SK-N-SH treated with all-trans-retinoic acid at 6 μM for 48 hours (cell line): Measurements from ENCODE around the gene PRMT1.
A peak's percentile ranks its signal among the peaks of the same experiment; 100 is the strongest.

ENCODE experiments used
- ATAC-seq: fragments of 200-7000 bp; cut with Tn5 transposase; 3 replicates; pipeline ENCODE4 v1.9.1; 2020; ENCODE audit warnings: mild to moderate bottlenecking, moderate library complexity
- ARNTL ChIP-seq: fragments of 450-650 bp; formaldehyde crosslinking; IDR thresholded peaks from 2 replicates; pipeline ENCODE4 v1.5.0; 2020; ENCODE audit warnings: low read depth, mild to moderate bottlenecking, moderate library complexity, borderline replicate concordance
- BACH2 ChIP-seq: fragments of 250-450 bp; sonication (Bioruptor Pico); IDR thresholded peaks from 2 replicates; pipeline ENCODE4 v1.9.0; 2021; ENCODE audit warnings: mild to moderate bottlenecking, borderline replicate concordance
- GLIS3 ChIP-seq: fragments of 250-450 bp; sonication (Bioruptor Pico); IDR thresholded peaks from 2 replicates; pipeline ENCODE4 v1.5.0; 2020; ENCODE audit warnings: mild to moderate bottlenecking, moderate library complexity
- ISL1 ChIP-seq: fragments of 250-450 bp; sonication (Bioruptor Pico); IDR thresholded peaks from 2 replicates; pipeline ENCODE4 v2.1.2; 2022; ENCODE audit warnings: mild to moderate bottlenecking, moderate library complexity
- OSR1 ChIP-seq: fragments of 250-450 bp; sonication (Bioruptor Pico); IDR thresholded peaks from 2 replicates; pipeline ENCODE4 v1.8.0; 2022; ENCODE audit warnings: moderate library complexity, mild to moderate bottlenecking, inconsistent platforms
- PPARA ChIP-seq: fragments of 250-450 bp; sonication (Bioruptor Pico); IDR thresholded peaks from 2 replicates; pipeline ENCODE4 v1.5.0; 2020; ENCODE audit warnings: mild to moderate bottlenecking, borderline replicate concordance
- RARB ChIP-seq: fragments of 250-450 bp; sonication (Bioruptor Pico); IDR thresholded peaks from 2 replicates; pipeline ENCODE4 v1.8.0; 2021; ENCODE audit warnings: mild to moderate bottlenecking, moderate library complexity
- SNAI2 ChIP-seq: fragments of 250-450 bp; sonication (Bioruptor Pico); IDR thresholded peaks from 2 replicates; pipeline ENCODE4 v1.5.0; 2020; ENCODE audit warnings: mild to moderate bottlenecking, moderate library complexity
- TCF4 ChIP-seq: fragments of 250-450 bp; sonication (Bioruptor Pico); IDR thresholded peaks from 2 replicates; pipeline ENCODE4 v1.8.0; 2021; ENCODE audit warnings: mild to moderate bottlenecking, moderate library complexity, borderline replicate concordance
- TOX ChIP-seq: fragments of 250-450 bp; sonication (Bioruptor Pico); IDR thresholded peaks from 2 replicates; pipeline ENCODE4 v1.8.0; 2021; ENCODE audit warnings: mild to moderate bottlenecking, moderate library complexity, borderline replicate concordance
- TSHZ2 ChIP-seq: fragments of 250-450 bp; sonication (Bioruptor Pico); IDR thresholded peaks from 2 replicates; pipeline ENCODE4 v1.5.0; 2020; ENCODE audit warnings: mild to moderate bottlenecking, moderate library complexity
- ZC3H10 ChIP-seq: fragments of 250-450 bp; sonication (Bioruptor Pico); IDR thresholded peaks from 2 replicates; pipeline ENCODE4 v1.5.1; 2021; ENCODE audit warnings: mild to moderate bottlenecking, moderate library complexity
- ZFP3 ChIP-seq: fragments of 250-450 bp; sonication (Bioruptor Pico); IDR thresholded peaks from 2 replicates; pipeline ENCODE4 v1.5.0; 2020; ENCODE audit warnings: mild to moderate bottlenecking, moderate library complexity
- ZFP30 ChIP-seq: fragments of 450-650 bp; formaldehyde crosslinking; IDR thresholded peaks from 2 replicates; pipeline ENCODE4 v1.5.0; 2022; ENCODE audit warnings: mild to moderate bottlenecking, moderate library complexity
- ZNF565 ChIP-seq: fragments of 450-650 bp; formaldehyde crosslinking; conservative IDR thresholded peaks from 2 replicates; pipeline ENCODE4 v1.5.0; 2020; ENCODE audit warnings: low read depth, mild to moderate bottlenecking, moderate library complexity
- TF ChIP-seq, protein P1 (sequence below): fragments of 250-450 bp; sonication (Bioruptor Pico); IDR thresholded peaks from 2 replicates; pipeline ENCODE4 v1.8.0; 2021; ENCODE audit warnings: low read depth, mild to moderate bottlenecking, moderate library complexity, borderline replicate concordance
- TF ChIP-seq, protein P2 (sequence below): fragments of 250-450 bp; sonication (Bioruptor Pico); IDR thresholded peaks from 2 replicates; pipeline ENCODE4 v1.5.1; 2020; ENCODE audit warnings: low read depth, mild to moderate bottlenecking, moderate library complexity
- TF ChIP-seq, protein P3 (sequence below): fragments of 250-450 bp; sonication (Bioruptor Pico); IDR thresholded peaks from 2 replicates; pipeline ENCODE4 v1.8.0; 2020; ENCODE audit warnings: mild to moderate bottlenecking, moderate library complexity, borderline replicate concordance
- TF ChIP-seq, protein P4 (sequence below): fragments of 250-450 bp; sonication (Bioruptor Pico); IDR thresholded peaks from 2 replicates; pipeline ENCODE4 v1.5.1; 2021; ENCODE audit warnings: mild to moderate bottlenecking, moderate library complexity

Gene PRMT1

GRCh38 chr19:49689133-49690078 is 12.3 kb downstream of the PRMT1 start, which contains the start of gene ADM5:
Gene ADM5, plus strand, starts transcription at chr19:49689594. Its CDS starts 244 bp downstream, at chr19:49689838.
- TF ChIP-seq, protein P1, sequence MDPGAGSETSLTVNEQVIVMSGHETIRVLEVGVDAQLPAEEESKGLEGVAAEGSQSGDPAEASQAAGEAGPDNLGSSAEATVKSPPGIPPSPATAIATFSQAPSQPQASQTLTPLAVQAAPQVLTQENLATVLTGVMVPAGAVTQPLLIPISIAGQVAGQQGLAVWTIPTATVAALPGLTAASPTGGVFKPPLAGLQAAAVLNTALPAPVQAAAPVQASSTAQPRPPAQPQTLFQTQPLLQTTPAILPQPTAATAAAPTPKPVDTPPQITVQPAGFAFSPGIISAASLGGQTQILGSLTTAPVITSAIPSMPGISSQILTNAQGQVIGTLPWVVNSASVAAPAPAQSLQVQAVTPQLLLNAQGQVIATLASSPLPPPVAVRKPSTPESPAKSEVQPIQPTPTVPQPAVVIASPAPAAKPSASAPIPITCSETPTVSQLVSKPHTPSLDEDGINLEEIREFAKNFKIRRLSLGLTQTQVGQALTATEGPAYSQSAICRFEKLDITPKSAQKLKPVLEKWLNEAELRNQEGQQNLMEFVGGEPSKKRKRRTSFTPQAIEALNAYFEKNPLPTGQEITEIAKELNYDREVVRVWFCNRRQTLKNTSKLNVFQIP (CRISPR knock-in tag): no peak
- TF ChIP-seq GLIS3 (no peak), ZC3H10 (no peak), OSR1 (CRISPR knock-in tag) (no peak), ZFP3 (CRISPR knock-in tag) (no peak), TOX (CRISPR knock-in tag) (no peak), RARB (CRISPR knock-in tag) (no peak), ARNTL (CRISPR knock-in tag) (no peak), ISL1 (CRISPR knock-in tag) (no peak), ZFP30 (CRISPR knock-in tag) (no peak), ZNF565 (CRISPR knock-in tag) (no peak)
- TF ChIP-seq, protein P2, sequence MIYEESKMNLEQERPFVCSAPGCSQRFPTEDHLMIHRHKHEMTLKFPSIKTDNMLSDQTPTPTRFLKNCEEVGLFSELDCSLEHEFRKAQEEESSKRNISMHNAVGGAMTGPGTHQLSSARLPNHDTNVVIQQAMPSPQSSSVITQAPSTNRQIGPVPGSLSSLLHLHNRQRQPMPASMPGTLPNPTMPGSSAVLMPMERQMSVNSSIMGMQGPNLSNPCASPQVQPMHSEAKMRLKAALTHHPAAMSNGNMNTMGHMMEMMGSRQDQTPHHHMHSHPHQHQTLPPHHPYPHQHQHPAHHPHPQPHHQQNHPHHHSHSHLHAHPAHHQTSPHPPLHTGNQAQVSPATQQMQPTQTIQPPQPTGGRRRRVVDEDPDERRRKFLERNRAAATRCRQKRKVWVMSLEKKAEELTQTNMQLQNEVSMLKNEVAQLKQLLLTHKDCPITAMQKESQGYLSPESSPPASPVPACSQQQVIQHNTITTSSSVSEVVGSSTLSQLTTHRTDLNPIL (CRISPR knock-in tag): no peak
- peak; percentile 69 for ATAC-seq

DNA sequence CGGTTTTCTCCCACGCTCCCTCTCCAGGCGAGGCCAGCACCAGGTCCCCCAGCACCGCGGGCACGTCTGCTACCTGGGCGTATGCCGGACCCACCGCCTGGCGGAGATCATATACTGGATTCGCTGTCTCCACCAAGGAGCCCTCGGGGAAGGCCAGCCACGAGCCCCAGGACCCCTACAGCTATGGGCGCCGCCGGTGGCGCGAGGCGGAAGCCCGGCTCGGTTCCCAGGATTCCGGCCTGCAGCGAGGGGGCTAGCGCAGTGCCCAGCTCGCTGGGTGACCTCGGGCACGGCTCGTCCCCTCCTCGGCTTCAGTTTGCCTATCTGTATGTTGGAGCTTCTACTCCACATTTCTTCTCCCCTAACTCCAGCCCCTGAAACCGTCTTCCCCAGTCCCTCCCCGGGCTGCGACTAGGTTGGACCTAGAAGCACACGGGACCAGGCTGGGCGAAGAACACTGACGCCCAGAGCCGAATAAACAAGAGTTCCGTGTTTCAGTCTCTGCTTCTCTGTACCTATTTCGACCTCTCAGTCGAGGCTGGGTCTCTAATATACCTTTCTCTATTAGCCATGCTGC is 13.1 kb downstream of the PRMT1 start:
- ATAC-seq: peak; percentile 40

DNA sequence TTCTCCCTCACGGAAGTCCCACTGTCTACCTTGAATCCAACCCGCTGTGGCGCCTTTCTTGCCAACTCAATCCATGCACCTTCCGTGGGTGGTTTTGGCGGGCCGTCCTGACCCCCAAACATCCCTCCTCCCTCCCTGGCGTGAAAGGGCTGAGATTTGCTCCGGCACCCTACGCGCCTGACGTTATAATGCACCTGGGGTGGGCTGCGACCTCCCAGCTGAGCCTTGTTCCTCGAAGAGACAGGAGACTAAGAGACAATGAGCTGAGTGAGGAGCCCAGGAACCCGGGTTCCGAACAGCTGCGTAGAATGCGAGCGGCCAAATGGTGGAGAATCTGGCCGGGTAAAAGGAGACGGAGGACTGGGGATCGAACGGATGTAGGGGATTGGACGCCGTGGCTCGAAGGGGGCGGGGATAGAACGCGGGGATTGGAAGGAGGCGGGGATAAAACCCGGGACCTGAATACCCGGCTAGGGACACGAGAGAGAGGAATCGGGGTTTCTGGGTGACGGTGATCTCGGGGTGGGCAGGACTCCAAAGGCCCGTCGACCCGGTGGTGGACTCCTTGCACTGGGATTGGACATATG is 13.7 kb downstream of the PRMT1 start, which contains the start of gene CPT1C:
CPT1C (plus strand) TSS at position 461 of the 587 bp plus-strand sequence. CDS start 1,137 bp downstream, outside the sequence.
- no peak for TF ChIP-seq ZNF565 (CRISPR knock-in tag)
- no peak for TF ChIP-seq PPARA
- TF ChIP-seq ZFP3 (CRISPR knock-in tag): no peak
- no peak for TF ChIP-seq SNAI2 (CRISPR knock-in tag)
- no peak for TF ChIP-seq ISL1 (CRISPR knock-in tag)
- TF ChIP-seq TSHZ2 (CRISPR knock-in tag): no peak
- TF ChIP-seq, protein P1 (CRISPR knock-in tag): no peak
- TF ChIP-seq BACH2 (CRISPR knock-in tag): no peak
- TF ChIP-seq, protein P3, sequence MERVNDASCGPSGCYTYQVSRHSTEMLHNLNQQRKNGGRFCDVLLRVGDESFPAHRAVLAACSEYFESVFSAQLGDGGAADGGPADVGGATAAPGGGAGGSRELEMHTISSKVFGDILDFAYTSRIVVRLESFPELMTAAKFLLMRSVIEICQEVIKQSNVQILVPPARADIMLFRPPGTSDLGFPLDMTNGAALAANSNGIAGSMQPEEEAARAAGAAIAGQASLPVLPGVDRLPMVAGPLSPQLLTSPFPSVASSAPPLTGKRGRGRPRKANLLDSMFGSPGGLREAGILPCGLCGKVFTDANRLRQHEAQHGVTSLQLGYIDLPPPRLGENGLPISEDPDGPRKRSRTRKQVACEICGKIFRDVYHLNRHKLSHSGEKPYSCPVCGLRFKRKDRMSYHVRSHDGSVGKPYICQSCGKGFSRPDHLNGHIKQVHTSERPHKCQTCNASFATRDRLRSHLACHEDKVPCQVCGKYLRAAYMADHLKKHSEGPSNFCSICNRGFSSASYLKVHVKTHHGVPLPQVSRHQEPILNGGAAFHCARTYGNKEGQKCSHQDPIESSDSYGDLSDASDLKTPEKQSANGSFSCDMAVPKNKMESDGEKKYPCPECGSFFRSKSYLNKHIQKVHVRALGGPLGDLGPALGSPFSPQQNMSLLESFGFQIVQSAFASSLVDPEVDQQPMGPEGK (CRISPR knock-in tag): no peak
- no peak for TF ChIP-seq TCF4 (CRISPR knock-in tag)

More for the DNA sequence above, 13.1 kb downstream of the PRMT1 start:
- TF ChIP-seq, protein P2 (CRISPR knock-in tag): no peak
- TF ChIP-seq OSR1 (CRISPR knock-in tag): no peak
- TF ChIP-seq, protein P4, sequence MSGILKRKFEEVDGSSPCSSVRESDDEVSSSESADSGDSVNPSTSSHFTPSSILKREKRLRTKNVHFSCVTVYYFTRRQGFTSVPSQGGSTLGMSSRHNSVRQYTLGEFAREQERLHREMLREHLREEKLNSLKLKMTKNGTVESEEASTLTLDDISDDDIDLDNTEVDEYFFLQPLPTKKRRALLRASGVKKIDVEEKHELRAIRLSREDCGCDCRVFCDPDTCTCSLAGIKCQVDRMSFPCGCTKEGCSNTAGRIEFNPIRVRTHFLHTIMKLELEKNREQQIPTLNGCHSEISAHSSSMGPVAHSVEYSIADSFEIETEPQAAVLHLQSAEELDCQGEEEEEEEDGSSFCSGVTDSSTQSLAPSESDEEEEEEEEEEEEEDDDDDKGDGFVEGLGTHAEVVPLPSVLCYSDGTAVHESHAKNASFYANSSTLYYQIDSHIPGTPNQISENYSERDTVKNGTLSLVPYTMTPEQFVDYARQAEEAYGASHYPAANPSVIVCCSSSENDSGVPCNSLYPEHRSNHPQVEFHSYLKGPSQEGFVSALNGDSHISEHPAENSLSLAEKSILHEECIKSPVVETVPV (CRISPR knock-in tag): no peak
- no peak for TF ChIP-seq TOX (CRISPR knock-in tag)

More for the DNA sequence above, 13.7 kb downstream of the PRMT1 start, which contains the start of gene CPT1C:
- ATAC-seq: peak; percentile 87
